HG02642 (cell line): ENCODE results near the gene NLRP2B.
"Not testable (repeated sequence)": the region's sequence is repeated elsewhere in the genome, so short reads cannot be mapped to it uniquely, and the experiment has no call there.

Experiments used
- ATAC-seq: cut with Tn5 transposase; IDR thresholded peaks from one replicate; pipeline ENCODE4 v1.9.1; 2021; ENCODE audit warnings: mild to moderate bottlenecking; ENCODE audit not compliant: unreplicated experiment, poor library complexity

NLRP2B gene

GRCh38 chrX:57680160-57680559 lies at the start of gene NLRP2B:
Gene NLRP2B (minus strand): TSS chrX:57680260.
- no peak for ATAC-seq

- not testable (repeated sequence) for ATAC-seq
These were observed 45.9 kb upstream of the NLRP2B start for GRCh38 chrX:57725995-57726394.

GRCh38 chrX:57681341-57681740 lies 1.3 kb upstream of the NLRP2B start:
- no peak for ATAC-seq

- no peak for ATAC-seq
These were observed 1.2 kb downstream of the NLRP2B start for GRCh38 chrX:57678686-57679428.

GRCh38 chrX:57677132-57677858 lies 2.8 kb downstream of the NLRP2B start:
- no peak for ATAC-seq

GRCh38 chrX:57675320-57675719 lies 4.7 kb downstream of the NLRP2B start:
- no peak for ATAC-seq

- no peak for ATAC-seq
These were observed 5.2 kb downstream of the NLRP2B start for GRCh38 chrX:57674861-57675260.

- no peak for ATAC-seq
These were observed 10.1 kb downstream of the NLRP2B start for GRCh38 chrX:57669961-57670360.

GRCh38 chrX:57667010-57667409 lies 13.1 kb downstream of the NLRP2B start:
- no peak for ATAC-seq

- no peak for ATAC-seq
These were observed 25.0 kb downstream of the NLRP2B start for GRCh38 chrX:57655065-57655464.

GRCh38 chrX:57652705-57653104 lies 27.4 kb downstream of the NLRP2B start:
- no peak for ATAC-seq

- no peak for ATAC-seq
These were observed 28.7 kb downstream of the NLRP2B start for GRCh38 chrX:57651169-57651919.

GRCh38 chrX:57647020-57647419 lies 33.0 kb downstream of the NLRP2B start:
- no peak for ATAC-seq

GRCh38 chrX:57643698-57644097 lies 36.4 kb downstream of the NLRP2B start:
- no peak for ATAC-seq

- ATAC-seq: no peak
These were observed 38.7 kb downstream of the NLRP2B start for GRCh38 chrX:57641338-57641737.

GRCh38 chrX:57640674-57641016 lies 39.4 kb downstream of the NLRP2B start:
- no peak for ATAC-seq

GRCh38 chrX:57629438-57629837 lies 50.6 kb downstream of the NLRP2B start:
- ATAC-seq: not testable (repeated sequence)
